Neural progenitor cell (in vitro differentiated cells): ENCODE results near the gene DCDC2B. TPM values are rescaled to one million over a fixed set of nuclear protein-coding genes. Genes with fewer than 3 reads are reported as not detected.

Source experiments
- DNase-seq: peaks from one replicate; pipeline ENCODE4 v3.0.0-alpha.2; 2016; ENCODE audit warnings: low spot score
- H2AFZ ChIP-seq: fragments of 200-600 bp; sonication (generic); replicated peaks from 2 replicates; pipeline ENCODE4 v1.6.1; 2016; ENCODE audit warnings: antibody characterized with exemption
- H3F3A ChIP-seq: fragments of 200-600 bp; sonication (generic); 2 replicates; pipeline ENCODE4 v1.6.1; 2016; ENCODE audit warnings: antibody characterized with exemption, low read depth
- H3K27ac ChIP-seq: fragments of 200-600 bp; sonication (generic); 2 replicates; pipeline ENCODE4 v1.5.1; 2016; ENCODE audit warnings: mild to moderate bottlenecking
- H3K27me3 ChIP-seq: fragments of 200-600 bp; sonication (generic); 2 replicates; pipeline ENCODE4 v1.6.1; 2016; ENCODE audit warnings: mild to moderate bottlenecking, moderate library complexity
- H3K36me3 ChIP-seq: fragments of 200-600 bp; sonication (generic); 2 replicates; pipeline ENCODE4 v1.5.1; 2016
- H3K4me1 ChIP-seq: fragments of 200-600 bp; sonication (generic); 2 replicates; pipeline ENCODE4 v1.6.1; 2016; ENCODE audit warnings: mixed run types
- H3K4me2 ChIP-seq: fragments of 200-600 bp; sonication (generic); 2 replicates; pipeline ENCODE4 v1.6.1; 2016
- H3K4me3 ChIP-seq: fragments of 200-600 bp; sonication (generic); 2 replicates; pipeline ENCODE4 v1.5.1; 2016
- H3K79me2 ChIP-seq: fragments of 200-600 bp; sonication (generic); 2 replicates; pipeline ENCODE4 v1.6.1; 2016; ENCODE audit warnings: low read depth
- H3K9ac ChIP-seq: fragments of 200-600 bp; sonication (generic); 2 replicates; pipeline ENCODE4 v1.6.1; 2016
- H3K9me3 ChIP-seq: fragments of 200-600 bp; sonication (generic); 2 replicates; pipeline ENCODE4 v1.5.1; 2016; ENCODE audit warnings: low read depth
- H4K20me1 ChIP-seq: fragments of 200-600 bp; sonication (generic); 2 replicates; pipeline ENCODE4 v1.6.1; 2016; ENCODE audit warnings: low read depth
- H3K27ac Mint-ChIP-seq: 3 replicates; pipeline ENCODE4 v1.8.0; 2021; ENCODE audit warnings: mixed read lengths
- H3K27me3 Mint-ChIP-seq: 2 replicates; pipeline ENCODE4 v1.8.0; 2022; ENCODE audit warnings: low read depth, mild to moderate bottlenecking, inconsistent platforms, moderate library complexity, mixed read lengths; ENCODE audit not compliant: insufficient read depth
- H3K36me3 Mint-ChIP-seq: 3 replicates; pipeline ENCODE4 v1.8.0; 2021; ENCODE audit warnings: mixed read lengths
- H3K4me1 Mint-ChIP-seq: 3 replicates; pipeline ENCODE4 v1.8.0; 2021; ENCODE audit warnings: mixed read lengths
- H3K4me3 Mint-ChIP-seq: 3 replicates; pipeline ENCODE4 v1.8.0; 2021; ENCODE audit warnings: mild to moderate bottlenecking, moderate library complexity, mixed read lengths
- H3K9me3 Mint-ChIP-seq: 3 replicates; pipeline ENCODE4 v1.8.0; 2020; ENCODE audit warnings: mixed read lengths
- CTCF ChIP-seq: fragments of 200-600 bp; sonication (generic); IDR thresholded peaks from 2 replicates; pipeline ENCODE4 v1.5.1; 2017; ENCODE audit warnings: antibody characterized with exemption, mild to moderate bottlenecking
- EZH2 ChIP-seq: fragments of 200-600 bp; sonication (generic); IDR thresholded peaks from 2 replicates; pipeline ENCODE4 v1.6.1; 2017; ENCODE audit warnings: antibody characterized with exemption, mild to moderate bottlenecking, moderate library complexity
- EZH2phosphoT487 ChIP-seq: fragments of 200-600 bp; sonication (generic); IDR thresholded peaks from 2 replicates; pipeline ENCODE4 v1.6.1; 2017; ENCODE audit warnings: antibody characterized with exemption
- total RNA-seq: library from RNA; depleted of rRNA; stranded (reverse); fragments of >200 nt; gene quantifications from 2 replicates; pipeline ENCODE4 v1.2.3, GENCODE V29; 2015; ENCODE audit warnings: low replicate concordance

The DCDC2B gene
- total RNA-seq, 1 donor from 2014 or later = not detected

- TF ChIP-seq CTCF (no peak), EZH2phosphoT487 (no peak), EZH2 (no peak)
- Mint-ChIP-seq H3K36me3 (peaks cover 31% of the 10 kb centered on the region), H3K4me3 (no peak overlapping the region), H3K27ac (no peak overlapping the region), H3K9me3 (no peaks in the 10 kb centered on the region), H3K27me3 (peaks cover 2% of the 10 kb centered on the region), H3K4me1 (no peaks in the 10 kb centered on the region)
- Histone ChIP-seq H3K27me3 (no peaks in the 10 kb centered on the region), H3F3A (peaks cover 1% of the 10 kb centered on the region), H3K4me1 (no peaks in the 10 kb centered on the region), H3K36me3 (peaks cover 9% of the 10 kb centered on the region), H3K79me2 (no peaks in the 10 kb centered on the region), H4K20me1 (no peaks in the 10 kb centered on the region), H3K4me3 (no peak overlapping the region), H3K4me2 (no peak overlapping the region), H3K27ac (no peak overlapping the region), H2AFZ (no peak overlapping the region), H3K9ac (no peak overlapping the region), H3K9me3 (no peaks in the 10 kb centered on the region)
- no peak for DNase-seq
Measured at GRCh38 chr1:32170991-32171390, 37.9 kb upstream of the DCDC2B start.

GRCh38 chr1:32172621-32173245 is 36.2 kb upstream of the DCDC2B start:
- Histone ChIP-seq H4K20me1 (no peaks in the 10 kb centered on the region), H3K4me3 (no peak overlapping the region), H3K4me2 (no peak overlapping the region), H3K79me2 (no peaks in the 10 kb centered on the region), H3F3A (peaks cover 10% of the 10 kb centered on the region), H3K36me3 (peaks cover 9% of the 10 kb centered on the region), H2AFZ (no peak overlapping the region), H3K27ac (no peak overlapping the region), H3K27me3 (no peaks in the 10 kb centered on the region), H3K9ac (no peak overlapping the region), H3K4me1 (no peaks in the 10 kb centered on the region), H3K9me3 (no peaks in the 10 kb centered on the region)
- no peak overlapping the region for H3K4me3 Mint-ChIP-seq
- no peak overlapping the region for H3K27ac Mint-ChIP-seq
- no peaks in the 10 kb centered on the region for H3K4me1 Mint-ChIP-seq
- no peak for TF ChIP-seq EZH2
- TF ChIP-seq EZH2phosphoT487 = no peak
- TF ChIP-seq CTCF = no peak
- H3K36me3 Mint-ChIP-seq = peaks cover 26% of the 10 kb centered on the region
- DNase-seq = no peak
- no peaks in the 10 kb centered on the region for H3K9me3 Mint-ChIP-seq
- H3K27me3 Mint-ChIP-seq = peaks cover 2% of the 10 kb centered on the region

DNA sequence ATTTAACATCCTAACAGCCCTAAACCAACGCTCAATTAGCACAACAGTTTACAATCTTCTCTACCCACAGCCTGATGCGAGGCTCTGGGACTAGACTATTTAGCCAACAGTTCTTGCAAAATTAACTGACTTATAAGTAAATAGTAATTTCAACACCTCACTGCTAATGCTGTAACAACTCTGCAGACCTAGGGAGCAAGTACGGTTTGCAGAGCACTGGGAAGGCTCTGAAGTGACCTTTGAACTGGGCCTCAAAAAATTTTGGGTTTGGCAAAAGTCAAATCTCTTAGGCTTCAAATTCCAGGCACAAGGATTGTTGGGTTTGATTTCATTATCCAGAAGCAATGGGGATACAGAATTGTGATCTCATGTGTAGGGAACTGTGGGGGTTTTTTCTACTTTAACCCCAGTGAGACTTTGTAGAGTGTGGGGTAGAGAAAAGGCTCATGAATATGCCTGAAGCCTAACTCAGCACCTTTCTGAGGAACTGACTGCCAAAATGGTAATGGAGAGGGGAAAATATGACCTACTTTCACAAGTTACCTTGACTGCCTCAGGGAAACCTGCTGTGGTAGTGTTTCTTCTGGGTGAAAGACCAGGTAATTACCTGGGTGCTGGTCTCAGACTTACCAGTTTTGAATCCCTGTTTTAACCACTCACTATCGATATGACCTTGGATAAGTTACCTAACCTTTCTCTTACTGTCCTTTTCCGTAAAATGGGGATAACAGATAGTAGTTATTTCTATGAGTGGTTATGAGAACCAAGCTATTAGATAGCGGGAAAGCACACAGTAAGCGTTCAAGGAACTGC is 30.3 kb upstream of the DCDC2B start:
- Histone ChIP-seq H3F3A (peaks cover 38% of the 10 kb centered on the region), H4K20me1 (peaks cover 24% of the 10 kb centered on the region), H3K4me2 (peak overlapping the region; percentile 99), H3K9ac (no peak overlapping the region), H3K9me3 (no peaks in the 10 kb centered on the region), H3K79me2 (peaks cover 36% of the 10 kb centered on the region), H3K36me3 (no peaks in the 10 kb centered on the region), H3K4me1 (peaks cover 16% of the 10 kb centered on the region), H3K4me3 (peak overlapping the region; percentile 70), H3K27ac (no peak overlapping the region), H3K27me3 (no peaks in the 10 kb centered on the region), H2AFZ (peak overlapping the region; percentile 92)
- Mint-ChIP-seq H3K9me3 (no peaks in the 10 kb centered on the region), H3K4me3 (peak overlapping the region; percentile 90), H3K36me3 (peaks cover 14% of the 10 kb centered on the region), H3K27me3 (peaks cover 4% of the 10 kb centered on the region), H3K27ac (peak overlapping the region; percentile 88), H3K4me1 (peaks cover 21% of the 10 kb centered on the region)
- TF ChIP-seq EZH2 = no peak
- TF ChIP-seq CTCF = no peak
- no peak for TF ChIP-seq EZH2phosphoT487
- no peak for DNase-seq
